Femur (tissue), 1 donor: Measurements from ENCODE around the gene TBXA2R.
"Not testable (repeated sequence)": the region's sequence is repeated elsewhere in the genome, so short reads cannot be mapped to it uniquely, and the experiment has no call there.

Source experiments
- DNase-seq: peaks from one replicate; pipeline ENCODE4 v3.0.0-alpha.2; 2017

TBXA2R gene

GRCh38 chr19:3604987-3605343 lies 1.7 kb downstream of the TBXA2R start:
- peak; percentile 24 for DNase-seq

DNA sequence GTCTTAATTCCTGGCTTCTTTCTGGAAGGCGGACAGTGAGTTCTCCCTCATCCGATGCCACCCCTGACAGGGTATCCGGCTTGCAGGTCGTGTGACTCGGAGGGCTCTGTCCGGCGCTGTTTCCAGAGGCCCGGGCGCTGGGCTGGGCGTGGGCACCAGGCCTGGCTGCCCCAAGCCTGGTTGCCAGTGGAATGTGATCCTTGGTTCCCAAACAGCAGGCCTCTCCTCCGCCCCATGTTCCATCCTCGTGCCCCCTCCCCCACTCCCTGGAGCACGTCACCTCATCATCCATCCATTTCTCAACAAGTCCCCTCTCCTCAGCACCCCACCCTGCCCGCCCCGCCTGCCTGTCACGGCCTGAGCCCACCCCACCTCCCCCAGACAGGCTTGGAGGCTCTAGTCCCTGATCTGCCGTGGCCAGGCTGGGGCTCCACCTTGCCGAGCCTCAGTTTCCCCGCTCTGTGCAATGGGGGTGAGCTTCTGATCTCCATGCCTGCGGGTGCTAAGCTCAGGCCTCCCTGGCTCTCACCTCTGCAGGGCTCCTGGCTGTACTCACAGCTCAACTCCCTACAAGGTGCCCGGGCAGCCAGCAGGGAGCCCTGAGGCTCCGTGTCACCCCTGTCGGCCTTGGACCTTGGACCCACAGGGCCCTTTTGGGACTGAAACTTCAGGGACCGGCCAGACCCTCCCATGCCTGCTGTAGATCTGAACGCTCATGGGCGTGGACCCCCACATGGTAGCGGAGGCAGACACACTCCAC lies 2.3 kb downstream of the TBXA2R start:
- peak; percentile 18 for DNase-seq

DNA sequence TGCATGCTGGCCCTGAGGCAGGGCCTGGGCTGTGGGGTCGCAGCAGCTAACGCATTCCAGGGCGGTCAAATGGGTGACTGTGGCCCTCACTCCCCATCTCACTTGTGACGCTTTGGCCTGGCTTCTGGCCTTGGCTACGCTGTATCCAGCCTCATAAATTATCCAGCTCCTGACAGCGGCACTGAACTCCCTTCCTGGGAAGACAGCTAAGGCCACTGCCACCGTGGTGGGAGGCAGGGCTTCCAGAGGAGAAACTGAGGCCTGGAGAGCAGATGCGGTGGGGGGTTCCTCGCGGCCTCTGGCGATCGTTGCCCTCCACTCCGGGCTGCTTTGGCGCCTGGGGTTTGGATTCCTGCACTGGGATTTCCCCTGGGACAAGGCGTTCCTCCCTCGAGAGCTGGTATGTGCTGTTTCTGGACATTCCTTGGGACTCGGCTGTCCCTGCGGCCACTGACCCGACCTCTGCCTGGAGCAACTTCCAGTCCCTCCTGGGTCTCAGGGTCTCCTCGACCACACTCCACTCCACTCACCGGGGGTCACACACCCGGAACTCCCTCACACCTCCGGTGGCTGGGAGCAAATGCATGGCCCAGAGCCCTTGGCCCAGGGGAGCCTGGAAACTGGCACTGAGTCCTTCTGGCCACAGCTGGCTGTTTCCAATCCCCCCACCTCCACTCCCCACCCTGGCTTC lies 3.4 kb downstream of the TBXA2R start:
- DNase-seq = peak; percentile 23

DNA sequence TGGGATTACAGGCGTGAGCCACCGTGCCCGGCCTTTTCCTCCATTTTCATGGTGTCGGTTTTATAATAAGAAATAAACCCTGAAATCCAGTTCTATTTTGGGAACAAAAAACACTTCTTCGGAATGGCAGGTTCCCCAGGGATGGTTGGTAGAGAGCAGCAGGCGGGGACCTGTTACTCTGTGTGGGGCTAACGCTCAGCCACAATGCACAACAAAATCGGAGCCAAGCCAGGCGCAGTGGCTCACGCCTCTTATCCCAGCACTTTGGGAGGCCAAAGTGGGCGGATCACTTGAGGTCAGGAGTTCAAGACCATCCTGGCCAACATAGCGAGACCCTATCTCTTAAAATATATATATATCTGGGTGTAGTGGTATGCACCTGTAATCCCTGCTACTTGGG lies 5.7 kb downstream of the TBXA2R start:
- DNase-seq = no peak

- DNase-seq = no peak
These were observed 6.9 kb downstream of the TBXA2R start for GRCh38 chr19:3599776-3600187.

- DNase-seq = no peak
These were observed 11.1 kb downstream of the TBXA2R start for GRCh38 chr19:3595521-3596061.

DNA sequence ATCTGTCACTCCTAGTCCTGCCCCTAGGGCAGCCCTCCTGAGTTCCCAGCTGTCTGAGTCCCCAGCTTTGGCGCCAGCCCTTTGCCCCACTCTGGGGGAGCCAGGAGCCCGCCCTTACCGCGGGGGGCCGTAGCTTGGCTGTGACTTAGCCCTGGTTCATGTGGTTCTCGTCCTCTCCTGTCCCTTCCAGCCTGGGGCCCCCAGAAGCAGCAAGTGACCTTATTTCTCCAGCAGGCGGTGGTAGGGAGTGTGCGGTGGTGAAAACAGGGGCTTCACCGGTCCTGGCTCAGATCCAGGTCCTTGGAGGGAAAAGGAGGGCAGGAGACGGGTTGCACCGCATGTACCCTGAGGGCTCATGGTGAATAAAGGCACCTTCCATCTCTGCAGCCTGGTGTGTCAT lies 13.5 kb downstream of the TBXA2R start:
- no peak for DNase-seq

GRCh38 chr19:3591876-3592613 lies 14.6 kb downstream of the TBXA2R start:
- DNase-seq = no peak

DNA sequence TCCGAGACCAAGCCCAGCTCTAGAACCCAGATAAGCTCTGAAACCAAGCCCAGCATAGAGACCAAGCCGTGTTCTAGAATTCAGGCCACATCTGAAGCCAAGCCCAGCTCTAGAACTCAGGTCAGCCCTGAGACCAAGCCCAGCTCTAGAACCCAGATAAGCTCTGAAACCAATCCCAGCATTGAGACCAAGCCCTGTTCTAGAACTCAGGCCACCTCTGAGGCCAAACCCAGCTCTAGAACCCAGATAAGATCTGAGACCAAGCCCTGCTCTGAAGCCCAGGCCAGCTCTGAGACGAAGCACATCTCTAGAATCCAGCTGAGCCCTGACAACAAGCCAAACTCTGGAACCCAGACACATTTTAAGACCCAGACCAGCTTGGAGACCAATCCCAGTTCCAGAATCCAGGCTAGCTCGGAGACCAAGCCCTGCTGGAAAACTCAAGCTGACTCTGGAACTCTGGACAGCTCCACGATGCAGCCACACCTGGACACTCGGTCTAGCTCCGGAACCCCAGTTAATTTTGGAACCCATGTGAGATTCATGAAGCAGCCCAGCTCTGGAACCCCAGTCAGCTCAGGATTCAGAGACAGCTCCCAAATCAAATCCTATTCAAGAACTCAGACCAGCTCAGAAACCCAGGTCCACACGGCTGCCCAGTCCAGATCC lies 15.6 kb downstream of the TBXA2R start:
- no peak for DNase-seq

- no peak for DNase-seq
These were observed 16.7 kb downstream of the TBXA2R start for GRCh38 chr19:3589949-3590348.

DNA sequence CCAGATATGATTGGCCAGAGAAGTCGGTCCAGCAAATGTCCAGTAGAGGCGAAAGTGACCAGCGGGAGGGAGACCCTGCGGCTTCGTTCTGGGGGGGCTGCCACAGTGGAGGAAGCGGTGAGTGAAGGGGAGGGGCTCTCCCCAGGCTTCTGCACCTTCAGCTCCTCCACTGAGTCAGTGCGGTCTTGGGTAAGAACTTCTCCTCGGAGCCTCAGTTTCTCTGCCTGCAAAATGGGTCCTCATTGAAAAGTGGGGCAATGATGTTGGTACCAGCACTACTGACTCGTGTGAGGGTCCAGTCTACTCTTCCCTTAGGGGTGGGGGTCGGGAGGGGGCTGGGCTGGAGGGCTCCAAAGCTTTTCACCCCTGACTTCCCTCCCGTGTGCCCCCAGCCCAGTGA lies 17.2 kb downstream of the TBXA2R start:
- no peak for DNase-seq

GRCh38 chr19:3586707-3587346 lies 19.8 kb downstream of the TBXA2R start:
- no peak for DNase-seq

DNA sequence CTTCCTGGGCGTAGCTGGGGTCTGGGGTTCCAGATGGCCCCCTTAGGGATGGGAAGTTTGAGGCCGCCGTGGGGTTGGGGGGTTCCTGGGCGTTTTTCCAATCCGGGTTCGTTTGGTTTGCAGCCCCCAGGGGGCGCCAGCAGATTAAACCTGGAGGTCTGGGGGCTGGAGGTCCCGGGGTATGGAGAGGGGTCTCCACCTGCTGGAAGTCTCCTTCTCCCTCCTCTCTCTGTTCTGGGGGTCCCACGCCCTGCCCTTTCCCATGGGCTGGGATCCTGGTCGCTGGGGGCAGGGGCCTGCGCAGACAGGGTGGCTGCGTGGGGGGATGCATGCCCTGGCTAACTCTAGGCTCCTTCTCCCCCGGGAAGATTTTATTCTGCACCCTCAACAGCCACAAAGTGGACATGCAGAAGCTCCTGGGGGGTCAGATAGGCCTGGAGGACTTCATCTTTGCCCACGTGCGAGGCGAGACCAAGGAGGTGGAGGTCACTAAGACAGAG lies 20.5 kb downstream of the TBXA2R start:
- DNase-seq = no peak

GRCh38 chr19:3585301-3586126 lies 21.2 kb downstream of the TBXA2R start, which contains the start of gene GIPC3:
TSS of gene GIPC3 (plus strand) at chr19:3585478. CDS start at chr19:3585598, 120 bp downstream.
- DNase-seq = no peak

DNA sequence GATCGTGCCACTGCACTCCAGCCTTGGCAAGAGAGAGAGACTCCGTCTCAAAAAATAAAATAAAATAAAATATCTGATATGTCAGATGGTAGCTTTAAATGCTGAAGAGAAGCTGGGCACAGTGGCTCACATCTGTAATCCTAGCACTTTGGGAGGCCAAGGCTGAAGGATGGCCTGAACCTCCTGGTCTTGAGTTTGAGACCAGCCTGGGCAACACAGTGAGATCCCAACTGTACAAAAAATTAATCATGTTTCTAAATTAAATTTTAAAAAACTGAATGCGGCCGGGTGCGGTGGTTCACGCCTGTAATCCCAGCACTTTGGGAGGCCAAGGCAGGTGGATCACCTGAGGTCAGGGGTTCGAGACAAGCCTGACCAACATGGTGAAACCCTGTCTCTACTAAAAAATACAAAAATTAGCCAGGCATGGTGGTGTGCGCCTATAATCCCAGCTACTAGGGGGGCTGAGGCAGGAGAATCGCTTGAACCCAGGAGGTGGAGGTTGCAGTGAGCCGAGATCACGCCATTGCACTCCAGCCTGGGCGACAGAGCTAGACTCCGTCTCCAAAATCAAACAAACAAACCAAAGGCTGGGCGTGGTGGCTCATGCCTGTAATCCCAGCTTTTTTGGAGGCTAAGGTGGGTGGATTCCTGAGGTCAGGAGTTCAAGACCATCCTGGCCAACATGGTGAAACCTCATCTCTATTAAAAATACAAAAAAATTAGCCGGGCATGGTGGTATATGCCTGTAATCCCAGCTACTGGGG lies 22.5 kb downstream of the TBXA2R start:
- not testable (repeated sequence) for DNase-seq

DNA sequence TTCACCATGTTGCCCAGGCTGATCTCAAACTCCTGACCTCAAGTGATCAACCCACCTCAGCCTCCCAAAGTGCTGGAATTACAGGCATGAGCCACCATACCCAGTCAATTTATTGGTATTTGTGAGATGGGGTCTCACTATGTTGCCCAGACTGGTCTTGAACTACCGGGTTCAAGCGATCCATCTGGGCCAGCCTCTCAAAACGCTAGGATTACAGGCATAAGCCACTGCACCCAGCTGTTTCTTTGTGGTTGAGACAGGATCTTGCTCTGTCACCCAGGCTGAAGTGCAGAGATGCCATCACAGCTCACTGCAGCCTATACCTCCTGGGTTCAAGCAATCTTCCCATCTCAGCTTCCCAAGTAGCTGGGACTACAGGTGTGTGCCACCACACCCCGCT lies 24.9 kb downstream of the TBXA2R start:
- not testable (repeated sequence) for DNase-seq

- DNase-seq = no peak
These were observed 26.3 kb downstream of the TBXA2R start for GRCh38 chr19:3580156-3580934.

DNA sequence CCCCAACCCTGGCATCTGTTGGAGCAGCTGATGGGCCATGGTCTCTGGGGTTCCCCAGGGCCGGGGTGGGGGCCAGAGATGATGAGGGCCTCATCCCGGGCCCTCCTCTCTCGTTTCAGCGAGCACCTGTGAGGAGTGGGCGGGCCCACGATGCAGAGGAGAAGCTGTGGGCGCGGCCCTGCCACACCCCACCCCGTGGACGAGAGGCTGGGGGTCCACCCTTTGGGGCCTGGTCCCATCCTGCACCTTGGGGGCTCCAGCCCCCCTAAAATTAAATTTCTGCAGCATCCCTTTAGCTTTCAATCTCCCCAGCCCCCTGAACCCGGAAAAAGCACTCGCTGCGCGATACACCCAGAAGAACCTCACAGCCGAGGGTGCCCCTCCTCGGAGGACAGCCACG lies 28.3 kb downstream of the TBXA2R start:
- no peak for DNase-seq

DNA sequence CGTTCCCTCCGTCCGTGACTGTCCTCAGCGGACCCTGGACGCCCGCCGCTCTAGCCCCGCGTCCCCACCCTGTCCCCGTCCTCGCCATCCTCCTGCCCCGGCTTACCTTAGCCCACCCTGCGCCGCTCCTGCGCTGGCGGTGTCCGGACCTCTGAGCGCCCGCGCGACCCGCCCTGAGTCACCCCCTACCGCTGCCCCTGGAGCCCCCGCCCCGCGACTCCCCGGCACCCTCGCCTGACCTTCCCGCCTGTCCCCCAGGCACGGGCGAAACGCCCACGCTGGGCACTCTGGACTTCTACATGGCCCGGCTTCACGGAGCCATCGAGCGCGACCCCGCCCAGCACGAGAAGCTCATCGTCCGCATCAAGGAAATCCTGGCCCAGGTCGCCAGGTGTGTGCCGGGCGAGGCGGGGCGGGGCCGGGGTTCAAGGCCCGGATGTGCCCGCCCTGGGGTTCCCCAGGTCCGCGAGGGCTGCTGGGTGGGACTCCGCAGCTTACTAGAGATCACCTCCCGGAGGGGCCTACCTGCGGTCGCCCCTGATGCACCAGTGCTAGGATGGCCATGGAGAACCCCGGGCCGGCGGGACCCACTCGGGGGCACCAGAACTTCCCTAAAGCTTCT lies 28.8 kb downstream of the TBXA2R start:
- DNase-seq = no peak
